Ramos (cell line): ENCODE data around the gene PHACTR1.

Experiments
- in situ Hi-C: fragments of 300-500 bp; cut with MboI; formaldehyde crosslinking; loops from one replicate; pipeline ENCODE4 v1.14.3; 2022; ENCODE audit warnings: low sequenced_read_pairs; ENCODE audit not compliant: unreplicated experiment

PHACTR1 gene

GRCh38 chr6:13268913-13269518, 552.4 kb downstream of the PHACTR1 start:
- in situ Hi-C loops: no loop called here

- in situ Hi-C loops: no loop called here
Observed at GRCh38 chr6:13272131-13273046, 555.8 kb downstream of the PHACTR1 start.

- in situ Hi-C loops: no loop called here
Observed at GRCh38 chr6:13273202-13273930, 556.8 kb downstream of the PHACTR1 start.

GRCh38 chr6:13273931-13274706, 557.6 kb downstream of the PHACTR1 start:
- in situ Hi-C loops: no loop called here

DNA sequence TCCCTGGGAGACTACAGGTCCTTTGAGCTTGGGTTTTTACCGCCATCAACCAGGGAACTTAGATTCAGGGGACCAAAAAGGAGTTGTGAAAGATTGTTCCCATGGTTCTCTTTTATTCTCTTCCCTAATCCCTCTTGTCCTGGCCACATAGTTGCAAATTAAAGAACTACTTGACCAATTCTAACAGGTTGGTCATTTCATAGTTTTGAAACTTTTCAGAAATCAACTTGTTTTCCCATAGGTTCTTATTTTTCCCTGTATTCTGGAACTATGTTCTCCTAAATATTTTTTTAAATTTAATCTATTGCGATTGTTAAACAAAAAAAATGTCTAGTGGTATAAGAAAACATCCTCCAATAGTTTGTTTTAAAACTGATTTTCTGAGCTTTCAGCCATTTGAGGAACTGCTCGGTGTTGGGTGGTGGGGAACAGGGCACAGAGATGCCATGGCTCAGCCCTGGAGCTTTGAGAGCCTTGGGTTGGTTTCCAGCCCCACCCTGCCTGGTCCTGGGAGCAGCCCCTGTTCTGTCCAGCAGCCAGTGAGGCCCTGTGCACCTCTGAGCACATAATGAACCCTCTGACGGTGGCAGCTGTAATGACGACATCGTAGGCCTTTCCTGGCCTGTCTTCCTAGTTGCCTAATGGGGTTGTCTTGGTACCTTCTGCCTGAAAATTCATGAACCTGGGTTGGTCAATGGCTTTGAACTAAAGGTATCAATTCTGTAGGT, 558.3 kb downstream of the PHACTR1 start:
- in situ Hi-C loops: no loop called here

GRCh38 chr6:13275435-13275989, 558.9 kb downstream of the PHACTR1 start:
- in situ Hi-C loops: no loop called here

DNA sequence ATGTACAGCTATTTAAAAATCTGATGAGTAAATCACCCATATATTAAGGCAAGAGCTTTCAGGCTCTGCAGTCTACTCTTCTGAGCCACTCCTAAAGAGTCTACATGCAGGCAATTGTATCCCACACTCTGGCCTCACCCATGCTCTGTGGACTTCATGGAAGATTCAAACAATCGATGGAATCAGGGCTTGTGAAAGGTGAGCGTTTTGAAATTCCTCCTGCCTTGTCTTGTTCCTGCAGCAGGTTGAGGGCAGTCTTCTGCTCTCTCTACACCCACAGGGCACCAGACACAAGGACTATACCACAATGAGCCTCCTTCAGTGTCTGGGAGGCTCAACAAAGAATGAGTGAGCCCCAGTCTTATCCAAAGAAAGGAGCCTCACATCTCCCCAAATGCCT, 560.7 kb downstream of the PHACTR1 start:
- in situ Hi-C loops: no loop called here

DNA sequence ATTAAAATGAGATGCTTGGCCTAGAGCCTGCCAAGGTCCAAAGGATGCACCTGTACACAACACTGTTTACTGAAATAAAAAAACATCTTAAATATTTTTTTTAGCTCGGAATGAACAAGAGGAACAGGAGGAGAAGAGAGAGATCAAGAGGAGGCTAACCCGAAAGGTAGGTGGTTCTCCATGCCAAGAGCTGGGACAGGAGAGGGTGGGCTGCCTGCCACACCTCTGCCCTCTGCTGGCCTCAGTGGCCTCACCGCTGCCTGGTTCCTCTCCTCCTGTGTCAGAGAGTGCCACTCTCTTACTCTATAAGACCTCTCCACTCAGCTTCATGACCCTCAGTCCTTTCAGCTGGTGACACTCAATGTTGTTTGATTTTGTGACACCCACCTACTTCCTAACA, 561.6 kb downstream of the PHACTR1 start:
- in situ Hi-C loops: no loop called here

GRCh38 chr6:13278991-13279390, 562.4 kb downstream of the PHACTR1 start:
- in situ Hi-C loops: no loop called here

- in situ Hi-C loops: no loop called here
Observed at GRCh38 chr6:13280254-13280653, 563.7 kb downstream of the PHACTR1 start.

DNA sequence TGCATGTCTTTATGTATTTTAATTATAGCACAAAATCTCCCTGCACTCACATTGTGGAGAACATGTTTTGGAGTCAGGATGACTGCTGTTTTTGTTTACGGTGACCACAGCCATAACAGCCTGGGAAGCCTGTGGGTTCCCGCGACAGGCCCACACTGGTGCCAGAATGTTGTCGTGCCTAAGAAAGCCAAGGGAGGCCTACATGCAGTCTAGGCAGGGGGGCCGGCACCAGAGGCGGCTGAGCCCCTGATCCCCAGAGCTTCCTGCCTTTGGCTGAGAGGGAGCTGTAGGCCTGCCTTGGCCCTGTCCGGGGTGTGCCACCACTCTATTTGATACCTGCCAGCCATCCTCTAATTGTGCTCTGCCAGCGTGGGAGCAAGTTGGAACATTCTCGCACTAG, 565.1 kb downstream of the PHACTR1 start:
- in situ Hi-C loops: no loop called here

GRCh38 chr6:13282393-13283069, 566.0 kb downstream of the PHACTR1 start:
- in situ Hi-C loops: no loop called here

- in situ Hi-C loops: no loop called here
Observed at GRCh38 chr6:13283331-13283730, 566.8 kb downstream of the PHACTR1 start.

- in situ Hi-C loops: no loop called here
Observed at GRCh38 chr6:13284646-13285045, 568.1 kb downstream of the PHACTR1 start.

DNA sequence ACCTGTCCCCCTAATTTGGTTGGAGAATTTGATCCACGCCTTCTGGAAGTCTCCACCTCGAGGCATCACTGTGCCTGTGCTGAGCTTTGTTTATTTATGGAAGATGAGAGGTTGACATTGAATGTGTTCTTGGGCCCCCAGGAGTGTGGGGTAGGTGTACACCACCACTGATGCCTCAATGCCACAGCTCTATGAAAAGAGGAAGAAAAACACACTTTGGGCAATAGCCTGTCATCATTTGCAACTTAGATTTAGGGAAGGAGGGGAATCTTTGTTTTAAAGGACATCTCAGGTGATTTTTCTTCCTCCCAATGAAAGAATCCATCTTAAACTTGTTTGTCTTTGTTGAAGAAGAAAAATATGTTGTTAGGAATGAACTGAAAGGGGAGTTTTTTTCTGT, 569.1 kb downstream of the PHACTR1 start:
- in situ Hi-C loops: no loop called here

GRCh38 chr6:13286181-13286580, 569.6 kb downstream of the PHACTR1 start:
- in situ Hi-C loops: no loop called here

DNA sequence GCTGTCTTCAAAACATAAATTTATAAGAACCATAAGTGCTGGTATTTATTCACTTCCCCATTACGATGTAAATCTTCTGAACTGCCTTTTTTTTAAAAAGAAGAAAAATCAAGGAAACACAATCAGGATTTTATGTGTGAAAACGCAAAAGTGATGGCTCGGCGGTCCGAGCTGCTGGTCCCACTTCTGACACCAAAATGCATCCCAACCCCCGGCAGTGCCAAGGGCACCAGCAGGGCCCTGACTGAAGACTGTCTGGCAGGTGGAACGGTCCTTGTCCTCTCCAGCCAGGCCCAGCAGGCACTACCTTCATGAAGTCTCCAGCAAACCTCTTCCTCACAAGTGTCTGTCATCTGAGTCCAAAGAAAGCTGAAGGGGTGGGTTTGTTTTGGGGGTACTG, 570.5 kb downstream of the PHACTR1 start:
- in situ Hi-C loops: no loop called here

- in situ Hi-C loops: no loop called here
Observed at GRCh38 chr6:13288481-13288880, 571.9 kb downstream of the PHACTR1 start.

- in situ Hi-C loops: no loop called here
Observed at GRCh38 chr6:13288969-13289391, 572.4 kb downstream of the PHACTR1 start.
